ENCODE measurements around the gene ACP2. TPM values are rescaled to one million over a fixed set of nuclear protein-coding genes. Genes with fewer than 3 reads are reported as not detected.

ACP2 gene
- total RNA-seq, 1 experiment from 2014 or later, result 18.7 TPM

- TF ChIP-seq AR (CRISPR knock-in tag; IDR thresholded peaks at IDR 0.05), result no peak
- TF ChIP-seq ETV6 (CRISPR knock-in tag; IDR thresholded peaks at IDR 0.05), result no peak
Observed at GRCh38 chr11:47284151-47284550, 35.5 kb upstream of the ACP2 start (continued).

- DNase-seq (ENCODE audit: low spot score) (no peak), ATAC-seq (no peak)
- H3K36me3 Mint-ChIP-seq, result peaks cover 72% of the 10 kb centered on the region
- ChIA-PET POLR2A (no interaction called here), CTCF (interaction anchor here (1.3 kb wide), 1 partner anchor 23 kb away, joined by 4 read pairs; no protein-coding TSS in a partner anchor)
- no peak for TF ChIP-seq HMGA2 (CRISPR knock-in tag; IDR thresholded peaks at IDR 0.05)
- no peak for TF ChIP-seq SP1 (CRISPR knock-in tag; conservative IDR thresholded peaks at IDR 0.05)
- no peak for TF ChIP-seq TCF7 (CRISPR knock-in tag; IDR thresholded peaks at IDR 0.05; ENCODE audit: low read depth)
- TF ChIP-seq, protein P1, sequence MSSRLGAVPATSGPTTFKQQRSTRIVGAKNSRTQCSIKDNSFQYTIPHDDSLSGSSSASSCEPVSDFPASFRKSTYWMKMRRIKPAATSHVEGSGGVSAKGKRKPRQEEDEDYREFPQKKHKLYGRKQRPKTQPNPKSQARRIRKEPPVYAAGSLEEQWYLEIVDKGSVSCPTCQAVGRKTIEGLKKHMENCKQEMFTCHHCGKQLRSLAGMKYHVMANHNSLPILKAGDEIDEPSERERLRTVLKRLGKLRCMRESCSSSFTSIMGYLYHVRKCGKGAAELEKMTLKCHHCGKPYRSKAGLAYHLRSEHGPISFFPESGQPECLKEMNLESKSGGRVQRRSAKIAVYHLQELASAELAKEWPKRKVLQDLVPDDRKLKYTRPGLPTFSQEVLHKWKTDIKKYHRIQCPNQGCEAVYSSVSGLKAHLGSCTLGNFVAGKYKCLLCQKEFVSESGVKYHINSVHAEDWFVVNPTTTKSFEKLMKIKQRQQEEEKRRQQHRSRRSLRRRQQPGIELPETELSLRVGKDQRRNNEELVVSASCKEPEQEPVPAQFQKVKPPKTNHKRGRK (CRISPR knock-in tag; IDR thresholded peaks at IDR 0.05; ENCODE audit: borderline replicate concordance), result no peak
- TF ChIP-seq KAT7 (CRISPR knock-in tag; IDR thresholded peaks at IDR 0.05; ENCODE audit: borderline replicate concordance), result no peak
- no peak for TF ChIP-seq ZNF423 (CRISPR knock-in tag; IDR thresholded peaks at IDR 0.05)
- TF ChIP-seq CBFB (CRISPR knock-in tag; IDR thresholded peaks at IDR 0.05; ENCODE audit: low read depth), result no peak
- TF ChIP-seq ZNF232 (CRISPR knock-in tag; IDR thresholded peaks at IDR 0.05), result no peak
- no peak for TF ChIP-seq CTCF (IDR thresholded peaks at IDR 0.05)
- TF ChIP-seq ZMAT4 (CRISPR knock-in tag; IDR thresholded peaks at IDR 0.05), result no peak
- no peak for TF ChIP-seq ZNF396 (CRISPR knock-in tag; IDR thresholded peaks at IDR 0.05; ENCODE audit: borderline replicate concordance)
- no peak for TF ChIP-seq FOXJ3 (CRISPR knock-in tag; IDR thresholded peaks at IDR 0.05; ENCODE audit: borderline replicate concordance)
- no peak for TF ChIP-seq EMX1 (CRISPR knock-in tag; IDR thresholded peaks at IDR 0.05)
- TF ChIP-seq GRHL2 (CRISPR knock-in tag; IDR thresholded peaks at IDR 0.05; ENCODE audit: insufficient replicate concordance, severe bottlenecking), result no peak
- TF ChIP-seq TP53 (CRISPR knock-in tag; IDR thresholded peaks at IDR 0.05), result no peak
- no peak for TF ChIP-seq NFYB (CRISPR knock-in tag; conservative IDR thresholded peaks at IDR 0.05; ENCODE audit: low read depth)
- TF ChIP-seq SMAD4 (CRISPR knock-in tag; IDR thresholded peaks at IDR 0.05), result no peak
- H3K4me3 Mint-ChIP-seq, result no peak overlapping the region
- H3K27me3 Mint-ChIP-seq (ENCODE audit: low read depth), result no peaks in the 10 kb centered on the region
- H3K27ac Mint-ChIP-seq, result no peak overlapping the region
- peaks cover 10% of the 10 kb centered on the region for H3K4me1 Mint-ChIP-seq
- no peaks in the 10 kb centered on the region for H3K9me3 Mint-ChIP-seq
Observed at GRCh38 chr11:47282462-47282861, 33.8 kb upstream of the ACP2 start.

GRCh38 chr11:47280860-47281259, 32.2 kb upstream of the ACP2 start:
- DNase-seq (ENCODE audit: low spot score) (no peak), ATAC-seq (peak; percentile 59)
- no peak overlapping the region for H3K27ac Mint-ChIP-seq
- peaks cover 10% of the 10 kb centered on the region for H3K4me1 Mint-ChIP-seq
- POLR2A ChIA-PET, result interaction anchor here (1.1 kb wide), 1 partner anchor 47 kb away, joined by 4 read pairs; no protein-coding TSS in a partner anchor
- CTCF ChIA-PET, result interaction anchor here (0.8 to 2.9 kb wide), 3 partner anchors 21 to 74 kb away, joined by 3 to 16 read pairs (median 4); partner anchors contain the start of gene NR1H3
- peaks cover 71% of the 10 kb centered on the region for H3K36me3 Mint-ChIP-seq
- no peaks in the 10 kb centered on the region for H3K27me3 Mint-ChIP-seq (ENCODE audit: low read depth)
- H3K9me3 Mint-ChIP-seq, result no peaks in the 10 kb centered on the region
- no peak overlapping the region for H3K4me3 Mint-ChIP-seq
- TF ChIP-seq TCF7 (CRISPR knock-in tag; IDR thresholded peaks at IDR 0.05; ENCODE audit: low read depth) (no peak), CREB1 (CRISPR knock-in tag; IDR thresholded peaks at IDR 0.05) (no peak), ZBTB43 (CRISPR knock-in tag; IDR thresholded peaks at IDR 0.05) (no peak), ZBTB21 (CRISPR knock-in tag; IDR thresholded peaks at IDR 0.05; ENCODE audit: borderline replicate concordance) (no peak), ZNF263 (CRISPR knock-in tag; IDR thresholded peaks at IDR 0.05; ENCODE audit: low read depth) (no peak), FOXJ3 (CRISPR knock-in tag; IDR thresholded peaks at IDR 0.05; ENCODE audit: borderline replicate concordance) (no peak), GRHL2 (CRISPR knock-in tag; IDR thresholded peaks at IDR 0.05; ENCODE audit: insufficient replicate concordance, severe bottlenecking) (no peak)
